ENCODE measurements around the gene ADM2. TPM values are rescaled to one million over a fixed set of nuclear protein-coding genes. Genes with fewer than 3 reads are reported as not detected.

Gene ADM2
- total and polyA plus RNA-seq, 2 of the 13 experiments (the other 11 are each of a cell fraction or from before 2014, with no cell fraction given), result 1.2 to 3.0 TPM

DNA sequence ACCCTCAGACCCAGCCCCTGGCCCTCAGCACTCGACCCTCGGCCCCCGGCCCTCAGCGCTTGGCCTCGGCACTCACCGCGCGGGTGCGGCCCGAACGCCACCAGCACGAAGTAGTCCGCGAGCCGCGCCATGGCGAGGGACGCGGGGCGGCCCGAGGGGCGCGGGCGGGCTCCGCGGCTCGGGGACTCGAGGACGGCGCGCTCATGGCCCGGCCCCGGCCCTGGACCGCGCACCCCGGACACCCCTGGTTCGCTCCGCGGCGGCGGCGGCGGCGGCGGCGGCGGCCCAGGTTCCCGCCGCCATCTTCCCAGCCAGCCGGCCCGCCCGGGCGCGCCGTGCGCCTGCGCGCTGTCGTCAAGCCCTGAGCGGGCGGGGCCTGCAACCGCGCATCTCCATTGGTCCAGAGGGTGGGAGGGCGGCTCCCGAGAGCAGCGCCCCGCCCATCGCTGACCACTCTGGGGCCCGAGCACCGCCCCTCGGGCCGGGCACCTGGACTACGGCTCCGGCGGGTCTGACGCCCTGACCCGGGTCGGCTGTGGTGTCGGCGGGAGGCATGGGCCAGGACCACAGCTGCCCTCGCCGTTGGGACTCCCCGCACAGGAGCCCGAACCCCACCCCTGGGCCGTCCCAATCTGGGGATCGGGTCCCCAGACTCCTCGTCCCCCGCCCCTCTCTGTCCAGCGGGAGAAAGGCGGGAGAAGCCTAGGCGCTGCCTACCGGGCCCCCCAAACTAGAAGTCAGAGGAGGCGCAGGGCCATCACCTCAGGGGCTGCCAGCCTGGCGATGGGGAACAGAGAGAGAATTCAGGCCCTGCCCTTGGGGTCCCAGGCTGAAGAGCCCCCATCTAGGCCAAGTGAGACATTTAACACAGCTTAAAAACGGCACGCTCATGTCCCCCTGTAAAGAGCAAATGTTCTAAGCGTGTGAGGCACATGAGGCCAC lies 6.4 kb upstream of the ADM2 start, which contains the start of gene SBF1 (continued):
- TF ChIP-seq, protein P1, sequence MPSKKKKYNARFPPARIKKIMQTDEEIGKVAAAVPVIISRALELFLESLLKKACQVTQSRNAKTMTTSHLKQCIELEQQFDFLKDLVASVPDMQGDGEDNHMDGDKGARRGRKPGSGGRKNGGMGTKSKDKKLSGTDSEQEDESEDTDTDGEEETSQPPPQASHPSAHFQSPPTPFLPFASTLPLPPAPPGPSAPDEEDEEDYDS (CRISPR knock-in tag; IDR thresholded peaks at IDR 0.05), result peak; percentile 91
- TF ChIP-seq ZNF292 (CRISPR knock-in tag; IDR thresholded peaks at IDR 0.05; ENCODE audit: borderline replicate concordance, low read depth) (no peak), PCBP2 (optimal IDR thresholded peaks at IDR 0.05; ENCODE audit: low read depth, low read length, poor library complexity, severe bottlenecking) (no peak), ETV6 (CRISPR knock-in tag; conservative IDR thresholded peaks at IDR 0.05) (no peak), RORA (CRISPR knock-in tag; IDR thresholded peaks at IDR 0.05) (no peak), ZBTB7B (CRISPR knock-in tag; IDR thresholded peaks at IDR 0.05) (no peak; the same call in 1 of the 2 replicates), HNRNPUL1 (IDR thresholded peaks at IDR 0.05; ENCODE audit: low read depth, low read length) (no peak), ZFAT (CRISPR knock-in tag; conservative IDR thresholded peaks at IDR 0.05) (no peak), NFRKB (IDR thresholded peaks at IDR 0.05) (no peak), SPEN (CRISPR knock-in tag; IDR thresholded peaks at IDR 0.05; ENCODE audit: low read depth) (peak; percentile 54; the same call in 1 of the 2 replicates), CHCHD3 (CRISPR knock-in tag; IDR thresholded peaks at IDR 0.05) (no peak), PPARG (CRISPR knock-in tag; conservative IDR thresholded peaks at IDR 0.05) (no peak), POLR2AphosphoS2 (IDR thresholded peaks at IDR 0.05; ENCODE audit: low read depth, low read length) (no peak), NFE2L1 (CRISPR knock-in tag; IDR thresholded peaks at IDR 0.05; ENCODE audit: borderline replicate concordance) (no peak), HNRNPLL (IDR thresholded peaks at IDR 0.05; ENCODE audit: low read depth, low read length, poor library complexity, severe bottlenecking) (no peak), SMC3 (IDR thresholded peaks at IDR 0.05; ENCODE audit: low read length) (no peak)
- TF ChIP-seq, protein P2, sequence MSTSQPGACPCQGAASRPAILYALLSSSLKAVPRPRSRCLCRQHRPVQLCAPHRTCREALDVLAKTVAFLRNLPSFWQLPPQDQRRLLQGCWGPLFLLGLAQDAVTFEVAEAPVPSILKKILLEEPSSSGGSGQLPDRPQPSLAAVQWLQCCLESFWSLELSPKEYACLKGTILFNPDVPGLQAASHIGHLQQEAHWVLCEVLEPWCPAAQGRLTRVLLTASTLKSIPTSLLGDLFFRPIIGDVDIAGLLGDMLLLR (CRISPR knock-in tag; IDR thresholded peaks at IDR 0.05), result no peak
- TF ChIP-seq, protein P3, sequence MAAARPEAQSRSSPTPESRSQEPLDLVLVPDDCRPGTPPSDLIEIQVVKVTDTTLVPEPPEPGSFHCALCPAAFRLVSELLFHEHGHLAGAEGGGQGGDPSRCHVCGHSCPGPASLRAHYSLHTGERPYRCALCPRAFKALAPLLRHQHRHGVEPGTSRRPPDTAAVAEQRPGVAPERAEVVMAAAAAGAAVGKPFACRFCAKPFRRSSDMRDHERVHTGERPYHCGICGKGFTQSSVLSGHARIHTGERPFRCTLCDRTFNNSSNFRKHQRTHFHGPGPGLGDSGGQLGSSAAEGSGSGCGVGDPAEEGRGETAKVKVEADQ (CRISPR knock-in tag; IDR thresholded peaks at IDR 0.05; ENCODE audit: borderline replicate concordance), result no peak
- TF ChIP-seq, protein P4, sequence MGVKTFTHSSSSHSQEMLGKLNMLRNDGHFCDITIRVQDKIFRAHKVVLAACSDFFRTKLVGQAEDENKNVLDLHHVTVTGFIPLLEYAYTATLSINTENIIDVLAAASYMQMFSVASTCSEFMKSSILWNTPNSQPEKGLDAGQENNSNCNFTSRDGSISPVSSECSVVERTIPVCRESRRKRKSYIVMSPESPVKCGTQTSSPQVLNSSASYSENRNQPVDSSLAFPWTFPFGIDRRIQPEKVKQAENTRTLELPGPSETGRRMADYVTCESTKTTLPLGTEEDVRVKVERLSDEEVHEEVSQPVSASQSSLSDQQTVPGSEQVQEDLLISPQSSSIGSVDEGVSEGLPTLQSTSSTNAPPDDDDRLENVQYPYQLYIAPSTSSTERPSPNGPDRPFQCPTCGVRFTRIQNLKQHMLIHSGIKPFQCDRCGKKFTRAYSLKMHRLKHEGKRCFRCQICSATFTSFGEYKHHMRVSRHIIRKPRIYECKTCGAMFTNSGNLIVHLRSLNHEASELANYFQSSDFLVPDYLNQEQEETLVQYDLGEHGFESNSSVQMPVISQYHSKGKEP (CRISPR knock-in tag; IDR thresholded peaks at IDR 0.05), result no peak
- TF ChIP-seq, protein P5, sequence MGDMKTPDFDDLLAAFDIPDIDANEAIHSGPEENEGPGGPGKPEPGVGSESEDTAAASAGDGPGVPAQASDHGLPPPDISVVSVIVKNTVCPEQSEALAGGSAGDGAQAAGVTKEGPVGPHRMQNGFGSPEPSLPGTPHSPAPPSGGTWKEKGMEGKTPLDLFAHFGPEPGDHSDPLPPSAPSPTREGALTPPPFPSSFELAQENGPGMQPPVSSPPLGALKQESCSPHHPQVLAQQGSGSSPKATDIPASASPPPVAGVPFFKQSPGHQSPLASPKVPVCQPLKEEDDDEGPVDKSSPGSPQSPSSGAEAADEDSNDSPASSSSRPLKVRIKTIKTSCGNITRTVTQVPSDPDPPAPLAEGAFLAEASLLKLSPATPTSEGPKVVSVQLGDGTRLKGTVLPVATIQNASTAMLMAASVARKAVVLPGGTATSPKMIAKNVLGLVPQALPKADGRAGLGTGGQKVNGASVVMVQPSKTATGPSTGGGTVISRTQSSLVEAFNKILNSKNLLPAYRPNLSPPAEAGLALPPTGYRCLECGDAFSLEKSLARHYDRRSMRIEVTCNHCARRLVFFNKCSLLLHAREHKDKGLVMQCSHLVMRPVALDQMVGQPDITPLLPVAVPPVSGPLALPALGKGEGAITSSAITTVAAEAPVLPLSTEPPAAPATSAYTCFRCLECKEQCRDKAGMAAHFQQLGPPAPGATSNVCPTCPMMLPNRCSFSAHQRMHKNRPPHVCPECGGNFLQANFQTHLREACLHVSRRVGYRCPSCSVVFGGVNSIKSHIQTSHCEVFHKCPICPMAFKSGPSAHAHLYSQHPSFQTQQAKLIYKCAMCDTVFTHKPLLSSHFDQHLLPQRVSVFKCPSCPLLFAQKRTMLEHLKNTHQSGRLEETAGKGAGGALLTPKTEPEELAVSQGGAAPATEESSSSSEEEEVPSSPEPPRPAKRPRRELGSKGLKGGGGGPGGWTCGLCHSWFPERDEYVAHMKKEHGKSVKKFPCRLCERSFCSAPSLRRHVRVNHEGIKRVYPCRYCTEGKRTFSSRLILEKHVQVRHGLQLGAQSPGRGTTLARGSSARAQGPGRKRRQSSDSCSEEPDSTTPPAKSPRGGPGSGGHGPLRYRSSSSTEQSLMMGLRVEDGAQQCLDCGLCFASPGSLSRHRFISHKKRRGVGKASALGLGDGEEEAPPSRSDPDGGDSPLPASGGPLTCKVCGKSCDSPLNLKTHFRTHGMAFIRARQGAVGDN (CRISPR knock-in tag; IDR thresholded peaks at IDR 0.05), result peak; percentile 77

Data from HepG2 (cell line).